Measurements from ENCODE around the gene CLDN9.

DNA sequence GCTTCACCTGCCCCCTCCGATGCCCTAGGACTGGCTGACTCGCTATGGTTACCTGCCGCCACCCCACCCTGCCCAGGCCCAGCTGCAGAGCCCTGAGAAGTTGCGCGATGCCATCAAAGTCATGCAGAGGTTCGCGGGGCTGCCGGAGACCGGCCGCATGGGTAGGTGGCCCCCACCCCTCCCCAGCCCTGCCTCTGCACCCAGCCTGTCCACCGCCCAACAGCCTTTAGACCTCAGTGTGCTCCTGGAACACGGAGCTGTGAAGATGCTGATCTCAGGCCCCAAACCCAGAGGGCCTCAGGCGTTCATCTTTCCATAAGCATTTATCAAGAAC, 34.6 kb downstream of the CLDN9 start:
- TF ChIP-seq, protein P1, sequence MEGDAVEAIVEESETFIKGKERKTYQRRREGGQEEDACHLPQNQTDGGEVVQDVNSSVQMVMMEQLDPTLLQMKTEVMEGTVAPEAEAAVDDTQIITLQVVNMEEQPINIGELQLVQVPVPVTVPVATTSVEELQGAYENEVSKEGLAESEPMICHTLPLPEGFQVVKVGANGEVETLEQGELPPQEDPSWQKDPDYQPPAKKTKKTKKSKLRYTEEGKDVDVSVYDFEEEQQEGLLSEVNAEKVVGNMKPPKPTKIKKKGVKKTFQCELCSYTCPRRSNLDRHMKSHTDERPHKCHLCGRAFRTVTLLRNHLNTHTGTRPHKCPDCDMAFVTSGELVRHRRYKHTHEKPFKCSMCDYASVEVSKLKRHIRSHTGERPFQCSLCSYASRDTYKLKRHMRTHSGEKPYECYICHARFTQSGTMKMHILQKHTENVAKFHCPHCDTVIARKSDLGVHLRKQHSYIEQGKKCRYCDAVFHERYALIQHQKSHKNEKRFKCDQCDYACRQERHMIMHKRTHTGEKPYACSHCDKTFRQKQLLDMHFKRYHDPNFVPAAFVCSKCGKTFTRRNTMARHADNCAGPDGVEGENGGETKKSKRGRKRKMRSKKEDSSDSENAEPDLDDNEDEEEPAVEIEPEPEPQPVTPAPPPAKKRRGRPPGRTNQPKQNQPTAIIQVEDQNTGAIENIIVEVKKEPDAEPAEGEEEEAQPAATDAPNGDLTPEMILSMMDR (IDR thresholded peaks at IDR 0.05) = no peak
- no peak for TF ChIP-seq POLR2A (IDR thresholded peaks at IDR 0.05)

All from gastroesophageal sphincter (tissue), 3 donors.